Calu3 (cell line): Measurements from ENCODE around the gene SRD5A2. TPM values are rescaled to one million over a fixed set of nuclear protein-coding genes. Genes with fewer than 3 reads are reported as not detected.

Experiments
- BruUV-seq: library from RNA; stranded (reverse); fragments of 400-500 nt; replicated peaks from 2 replicates; lab custom pipeline; 2021; lab: Mats Ljungman, UMichigan
- CTCF ChIA-PET: fragments of 300-600 bp; sonication (Branson Sonifier 250); formaldehyde crosslinking; loops from one replicate; lab custom pipeline; 2022; ENCODE audit warnings: antibody characterized with exemption; lab: Charles Lee
- DNase-seq: peaks from one replicate; pipeline ENCODE4 v3.0.0; 2022
- H3K27ac Mint-ChIP-seq: one replicate; pipeline ENCODE4 v1.8.0; 2022; ENCODE audit warnings: mixed read lengths; ENCODE audit not compliant: unreplicated experiment
- H3K27me3 Mint-ChIP-seq: one replicate; pipeline ENCODE4 v1.8.0; 2022; ENCODE audit warnings: mixed read lengths; ENCODE audit not compliant: unreplicated experiment
- H3K36me3 Mint-ChIP-seq: one replicate; pipeline ENCODE4 v1.8.0; 2022; ENCODE audit warnings: mild to moderate bottlenecking, moderate library complexity, mixed read lengths; ENCODE audit not compliant: insufficient read depth, unreplicated experiment
- H3K4me1 Mint-ChIP-seq: one replicate; pipeline ENCODE4 v1.8.0; 2022; ENCODE audit warnings: mild to moderate bottlenecking, low read depth, mixed read lengths; ENCODE audit not compliant: unreplicated experiment
- H3K4me3 Mint-ChIP-seq: one replicate; pipeline ENCODE4 v1.8.0; 2022; ENCODE audit warnings: mild to moderate bottlenecking, low read depth, moderate library complexity, mixed read lengths; ENCODE audit not compliant: unreplicated experiment
- H3K9me3 Mint-ChIP-seq: one replicate; pipeline ENCODE4 v1.8.0; 2022; ENCODE audit warnings: low read depth, mixed read lengths; ENCODE audit not compliant: unreplicated experiment
- intact Hi-C: fragments of 100-400 bp; cut with micrococcal nuclease; formaldehyde crosslinking; loops from one replicate; pipeline ENCODE4 v1.10.0; 2022; ENCODE audit not compliant: unreplicated experiment
- total RNA-seq: library from RNA; stranded (reverse); gene quantifications from 2 replicates; pipeline ENCODE4 v1.2.3, GENCODE V29; 2022
- TF ChIP-seq, protein P1 (sequence below): fragments of 200-600 bp; IDR thresholded peaks from one replicate; pipeline ENCODE4 v1.8.0; 2022; ENCODE audit warnings: antibody characterized with exemption; ENCODE audit not compliant: unreplicated experiment

SRD5A2 gene
- total RNA-seq, 1 experiment from 2014 or later: not detected

GRCh38 chr2:31528823-31529222 is 51.9 kb downstream of the SRD5A2 start:
- Mint-ChIP-seq H3K36me3 (no peaks in the 10 kb centered on the region), H3K4me1 (no peaks in the 10 kb centered on the region), H3K9me3 (no peaks in the 10 kb centered on the region), H3K4me3 (no peak overlapping the region), H3K27ac (no peak overlapping the region), H3K27me3 (peaks cover 34% of the 10 kb centered on the region)
- no TSS peak for BruUV-seq
- intact Hi-C loops: loop anchor here (10.0 kb wide), 3 partner anchors 174 to 814 kb away; partner anchors contain the start of gene EHD3
- CTCF ChIA-PET: no interaction called here
- TF ChIP-seq, protein P1, sequence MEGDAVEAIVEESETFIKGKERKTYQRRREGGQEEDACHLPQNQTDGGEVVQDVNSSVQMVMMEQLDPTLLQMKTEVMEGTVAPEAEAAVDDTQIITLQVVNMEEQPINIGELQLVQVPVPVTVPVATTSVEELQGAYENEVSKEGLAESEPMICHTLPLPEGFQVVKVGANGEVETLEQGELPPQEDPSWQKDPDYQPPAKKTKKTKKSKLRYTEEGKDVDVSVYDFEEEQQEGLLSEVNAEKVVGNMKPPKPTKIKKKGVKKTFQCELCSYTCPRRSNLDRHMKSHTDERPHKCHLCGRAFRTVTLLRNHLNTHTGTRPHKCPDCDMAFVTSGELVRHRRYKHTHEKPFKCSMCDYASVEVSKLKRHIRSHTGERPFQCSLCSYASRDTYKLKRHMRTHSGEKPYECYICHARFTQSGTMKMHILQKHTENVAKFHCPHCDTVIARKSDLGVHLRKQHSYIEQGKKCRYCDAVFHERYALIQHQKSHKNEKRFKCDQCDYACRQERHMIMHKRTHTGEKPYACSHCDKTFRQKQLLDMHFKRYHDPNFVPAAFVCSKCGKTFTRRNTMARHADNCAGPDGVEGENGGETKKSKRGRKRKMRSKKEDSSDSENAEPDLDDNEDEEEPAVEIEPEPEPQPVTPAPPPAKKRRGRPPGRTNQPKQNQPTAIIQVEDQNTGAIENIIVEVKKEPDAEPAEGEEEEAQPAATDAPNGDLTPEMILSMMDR: no peak
- no peak for DNase-seq

GRCh38 chr2:31526946-31527732 is 53.6 kb downstream of the SRD5A2 start:
- peaks cover 43% of the 10 kb centered on the region for H3K27me3 Mint-ChIP-seq
- CTCF ChIA-PET: no interaction called here

DNA sequence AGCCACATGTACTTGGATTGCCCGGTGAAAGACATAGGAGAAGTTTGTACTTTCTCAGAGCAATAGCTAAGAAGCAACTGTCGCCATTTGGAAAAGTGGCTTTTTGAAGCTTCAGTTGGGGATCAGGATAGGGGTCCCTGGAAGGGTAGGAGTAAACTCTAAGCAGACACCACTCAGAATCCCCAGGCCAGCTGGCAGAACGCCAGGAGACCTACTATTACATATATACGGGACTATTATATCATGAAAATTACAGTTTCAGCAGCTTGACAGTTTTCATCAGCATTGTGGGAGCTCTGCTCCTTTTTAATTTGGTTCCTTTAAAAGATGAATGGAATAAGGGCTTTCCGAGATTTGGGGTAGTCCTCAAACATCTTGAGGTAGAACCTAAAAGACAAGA is 54.9 kb downstream of the SRD5A2 start:
- TF ChIP-seq, protein P1: no peak
- CTCF ChIA-PET: no interaction called here
- Mint-ChIP-seq H3K36me3 (no peaks in the 10 kb centered on the region), H3K4me3 (no peak overlapping the region), H3K27ac (no peak overlapping the region), H3K27me3 (peaks cover 55% of the 10 kb centered on the region), H3K4me1 (no peaks in the 10 kb centered on the region), H3K9me3 (no peaks in the 10 kb centered on the region)
- BruUV-seq: no TSS peak
- intact Hi-C loops: loop anchor here (2.0 to 10.0 kb wide), 4 partner anchors 111 to 811 kb away; partner anchors contain the start of genes EHD3 and XDH
- DNase-seq: no peak

More at GRCh38 chr2:31526946-31527732, 53.6 kb downstream of the SRD5A2 start:
- intact Hi-C loops: loop anchor here (10.0 kb wide), 3 partner anchors 172 to 812 kb away; partner anchors contain the start of gene EHD3
- Mint-ChIP-seq H3K9me3 (no peaks in the 10 kb centered on the region), H3K27ac (no peak overlapping the region), H3K4me1 (no peaks in the 10 kb centered on the region), H3K36me3 (no peaks in the 10 kb centered on the region), H3K4me3 (no peak overlapping the region)
- TF ChIP-seq, protein P1: no peak
- no peak for DNase-seq
- no TSS peak for BruUV-seq

- intact Hi-C loops: loop anchor here (2.0 to 10.0 kb wide), 4 partner anchors 110 to 810 kb away; partner anchors contain the start of genes EHD3 and XDH
- Mint-ChIP-seq H3K27me3 (peaks cover 48% of the 10 kb centered on the region), H3K4me3 (no peak overlapping the region), H3K36me3 (no peaks in the 10 kb centered on the region), H3K9me3 (no peaks in the 10 kb centered on the region), H3K4me1 (no peaks in the 10 kb centered on the region), H3K27ac (no peak overlapping the region)
- BruUV-seq: no TSS peak
- CTCF ChIA-PET: interaction anchor here (1.0 kb wide), 1 partner anchor 264 kb away, joined by 3 read pairs; no protein-coding TSS in a partner anchor
- TF ChIP-seq, protein P1: no peak
- no peak for DNase-seq
These were observed 56.1 kb downstream of the SRD5A2 start for GRCh38 chr2:31524592-31524991.
